ENCODE measurements around the gene GATAD2A. TPM values are rescaled to one million over a fixed set of nuclear protein-coding genes. Genes with fewer than 3 reads are reported as not detected.

The GATAD2A gene
- total RNA-seq, 1 donor from 2014 or later, result 118 TPM

DNA sequence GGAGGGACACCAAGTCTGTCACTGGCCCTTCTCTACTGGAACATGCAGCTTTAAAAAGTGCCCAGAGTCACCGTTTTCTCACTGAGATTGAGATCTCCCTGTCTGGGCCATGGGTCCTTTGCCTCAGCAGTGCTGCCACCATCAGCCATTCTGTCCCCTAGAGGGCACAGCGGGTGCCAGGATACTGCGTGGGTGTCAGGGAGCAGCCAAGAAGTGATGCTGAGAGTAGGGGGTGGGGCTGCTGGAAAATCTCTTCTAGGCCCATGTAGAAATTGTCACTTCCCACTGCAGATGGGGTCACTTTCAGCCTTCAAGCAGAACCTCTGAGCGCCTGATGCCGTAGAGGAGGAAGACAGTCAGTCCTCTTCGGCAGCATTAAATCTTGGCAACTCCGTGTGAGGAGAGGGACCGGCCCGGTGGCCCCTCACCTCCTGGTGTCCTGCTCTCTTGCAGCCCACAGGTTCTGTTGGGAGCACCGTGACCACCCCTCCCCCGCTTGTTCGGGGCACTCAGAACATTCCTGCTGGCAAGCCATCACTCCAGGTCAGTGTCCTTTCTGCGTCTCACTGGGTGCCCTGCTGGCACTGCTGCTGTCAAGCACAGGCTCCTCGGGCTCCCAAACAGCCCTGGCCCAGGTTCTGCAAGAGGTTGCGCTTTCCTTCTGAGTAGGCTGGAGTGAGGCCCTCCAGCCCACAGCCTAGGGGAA is 88.5 kb downstream of the GATAD2A start:
- no peak for DNase-seq (ENCODE audit: low read depth)
- TF ChIP-seq, protein P1, sequence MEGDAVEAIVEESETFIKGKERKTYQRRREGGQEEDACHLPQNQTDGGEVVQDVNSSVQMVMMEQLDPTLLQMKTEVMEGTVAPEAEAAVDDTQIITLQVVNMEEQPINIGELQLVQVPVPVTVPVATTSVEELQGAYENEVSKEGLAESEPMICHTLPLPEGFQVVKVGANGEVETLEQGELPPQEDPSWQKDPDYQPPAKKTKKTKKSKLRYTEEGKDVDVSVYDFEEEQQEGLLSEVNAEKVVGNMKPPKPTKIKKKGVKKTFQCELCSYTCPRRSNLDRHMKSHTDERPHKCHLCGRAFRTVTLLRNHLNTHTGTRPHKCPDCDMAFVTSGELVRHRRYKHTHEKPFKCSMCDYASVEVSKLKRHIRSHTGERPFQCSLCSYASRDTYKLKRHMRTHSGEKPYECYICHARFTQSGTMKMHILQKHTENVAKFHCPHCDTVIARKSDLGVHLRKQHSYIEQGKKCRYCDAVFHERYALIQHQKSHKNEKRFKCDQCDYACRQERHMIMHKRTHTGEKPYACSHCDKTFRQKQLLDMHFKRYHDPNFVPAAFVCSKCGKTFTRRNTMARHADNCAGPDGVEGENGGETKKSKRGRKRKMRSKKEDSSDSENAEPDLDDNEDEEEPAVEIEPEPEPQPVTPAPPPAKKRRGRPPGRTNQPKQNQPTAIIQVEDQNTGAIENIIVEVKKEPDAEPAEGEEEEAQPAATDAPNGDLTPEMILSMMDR (conservative IDR thresholded peaks at IDR 0.05; ENCODE audit: low read depth, low read length), result no peak
- H3K4me3 ChIP-seq (ENCODE audit: low read depth, low read length), result no peak overlapping the region

DNA sequence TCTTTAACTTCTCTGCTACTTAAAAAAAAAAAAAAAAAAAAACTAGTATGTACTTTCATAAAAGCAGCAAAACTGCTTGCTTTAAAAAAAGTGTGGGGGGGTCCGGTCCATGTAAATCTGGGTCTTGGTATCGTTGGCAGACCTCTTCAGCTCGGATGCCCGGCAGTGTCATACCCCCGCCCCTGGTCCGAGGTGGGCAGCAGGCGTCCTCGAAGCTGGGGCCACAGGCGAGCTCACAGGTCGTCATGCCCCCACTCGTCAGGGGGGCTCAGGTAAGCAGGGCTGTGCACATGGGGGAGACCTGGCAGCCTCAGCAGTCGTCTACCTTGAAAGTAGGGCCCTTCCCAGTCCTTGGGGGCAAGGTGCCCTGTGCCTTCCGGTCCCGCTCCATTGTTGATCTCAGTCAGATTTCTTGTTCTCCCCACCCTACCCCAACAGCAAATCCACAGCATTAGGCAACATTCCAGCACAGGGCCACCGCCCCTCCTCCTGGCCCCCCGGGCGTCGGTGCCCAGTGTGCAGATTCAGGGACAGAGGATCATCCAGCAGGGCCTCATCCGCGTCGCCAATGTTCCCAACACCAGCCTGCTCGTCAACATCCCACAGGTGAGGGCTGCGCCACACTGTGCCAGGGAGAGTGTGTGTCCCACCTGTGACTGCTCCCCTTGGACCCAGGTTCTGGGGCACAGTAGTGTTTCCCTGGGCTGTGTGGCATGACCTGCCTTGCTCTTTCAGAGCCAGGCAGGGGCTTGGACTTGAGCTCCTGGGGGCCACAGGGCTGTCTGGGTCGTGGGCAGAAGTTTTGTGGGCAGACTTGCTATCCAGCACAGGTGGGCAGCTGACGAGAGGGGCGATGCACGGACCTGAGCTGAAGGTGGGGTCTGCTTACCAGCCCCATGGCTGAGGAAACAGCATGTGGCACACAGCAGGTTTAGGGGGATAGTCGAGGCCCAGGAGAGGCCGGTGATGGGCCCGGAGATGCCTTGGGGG is 90.4 kb downstream of the GATAD2A start:
- DNase-seq (ENCODE audit: low read depth), result no peak
- H3K4me3 ChIP-seq (ENCODE audit: low read depth, low read length), result no peak overlapping the region
- TF ChIP-seq, protein P1 (conservative IDR thresholded peaks at IDR 0.05; ENCODE audit: low read depth, low read length), result no peak

DNA sequence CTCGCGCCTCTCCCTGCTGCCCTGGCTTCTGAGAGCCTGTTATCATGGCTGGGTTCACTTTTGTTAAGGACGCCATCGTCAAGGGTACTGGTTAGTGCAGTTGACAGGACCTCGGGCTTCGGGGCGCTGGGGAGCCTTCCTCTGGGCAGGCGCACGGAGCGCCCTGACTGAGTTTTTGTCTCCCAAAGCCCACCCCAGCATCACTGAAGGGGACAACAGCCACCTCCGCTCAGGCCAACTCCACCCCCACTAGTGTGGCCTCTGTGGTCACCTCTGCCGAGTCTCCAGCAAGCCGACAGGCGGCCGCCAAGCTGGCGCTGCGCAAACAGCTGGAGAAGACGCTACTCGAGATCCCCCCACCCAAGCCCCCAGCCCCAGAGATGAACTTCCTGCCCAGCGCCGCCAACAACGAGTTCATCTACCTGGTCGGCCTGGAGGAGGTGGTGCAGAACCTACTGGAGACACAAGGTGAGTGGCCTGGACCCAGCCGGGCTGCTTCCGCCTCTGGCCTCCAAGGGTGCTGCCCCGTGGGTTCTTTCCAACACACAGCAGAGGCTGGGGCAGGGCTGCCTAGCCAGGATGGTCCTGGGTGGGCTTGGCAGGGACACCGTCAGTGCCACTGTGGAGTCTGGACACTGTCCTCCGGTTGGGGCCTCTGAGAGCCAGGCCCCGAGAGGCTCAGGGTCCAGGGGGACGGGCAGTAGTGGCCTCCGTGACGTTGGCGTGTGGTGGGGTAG is 92.9 kb downstream of the GATAD2A start:
- H3K4me3 ChIP-seq (ENCODE audit: low read depth, low read length), result no peak overlapping the region
- TF ChIP-seq, protein P1 (conservative IDR thresholded peaks at IDR 0.05; ENCODE audit: low read depth, low read length), result no peak
- no peak for DNase-seq (ENCODE audit: low read depth)

GRCh38 chr19:19499272-19499995 is 94.0 kb downstream of the GATAD2A start:
- TF ChIP-seq, protein P1 (conservative IDR thresholded peaks at IDR 0.05; ENCODE audit: low read depth, low read length), result no peak
- no peak overlapping the region for H3K4me3 ChIP-seq (ENCODE audit: low read depth, low read length)
- DNase-seq (ENCODE audit: low read depth), result no peak

- TF ChIP-seq, protein P1 (conservative IDR thresholded peaks at IDR 0.05; ENCODE audit: low read depth, low read length), result no peak
- DNase-seq (ENCODE audit: low read depth), result no peak
Observed at GRCh38 chr19:19500975-19501644, 95.6 kb downstream of the GATAD2A start.

GRCh38 chr19:19501798-19502197 is 96.3 kb downstream of the GATAD2A start:
- no peak for DNase-seq (ENCODE audit: low read depth)
- no peak overlapping the region for H3K4me3 ChIP-seq (ENCODE audit: low read depth, low read length)
- TF ChIP-seq, protein P1 (conservative IDR thresholded peaks at IDR 0.05; ENCODE audit: low read depth, low read length), result no peak

More at GRCh38 chr19:19500975-19501644, 95.6 kb downstream of the GATAD2A start:
- H3K4me3 ChIP-seq (ENCODE audit: low read depth, low read length), result no peak overlapping the region
